DMS114 treated with DMSO at 0.1 percent for 48 hours (cell line): ENCODE measurements around the gene NRG2.

Experiments
- DNase-seq: peaks from one replicate; lab custom pipeline; 2025; ENCODE audit not compliant: unreplicated experiment; lab: John Stamatoyannopoulos, UW

The NRG2 gene

GRCh38 chr5:139862803-139863202 lies 180.3 kb downstream of the NRG2 start:
- no peak for DNase-seq

DNA sequence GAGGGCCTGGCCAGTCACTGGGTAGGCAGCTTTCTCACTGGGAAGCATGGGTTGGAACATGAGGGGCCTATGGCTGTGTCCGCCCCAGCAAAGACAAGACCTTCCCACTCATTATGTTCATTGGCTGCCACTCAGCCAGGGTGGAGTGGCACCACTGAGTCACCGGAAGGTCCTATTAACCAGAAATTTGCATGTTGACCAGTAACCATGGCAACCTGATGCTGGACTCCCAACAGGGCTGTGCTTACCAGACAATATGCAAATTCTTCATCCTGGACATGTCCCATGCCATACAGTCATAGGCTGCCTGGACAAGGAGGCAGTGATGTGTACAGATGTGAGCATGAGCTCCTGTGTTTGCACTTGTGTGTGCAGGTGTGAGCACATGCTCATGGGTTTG lies 180.8 kb downstream of the NRG2 start:
- no peak for DNase-seq

DNA sequence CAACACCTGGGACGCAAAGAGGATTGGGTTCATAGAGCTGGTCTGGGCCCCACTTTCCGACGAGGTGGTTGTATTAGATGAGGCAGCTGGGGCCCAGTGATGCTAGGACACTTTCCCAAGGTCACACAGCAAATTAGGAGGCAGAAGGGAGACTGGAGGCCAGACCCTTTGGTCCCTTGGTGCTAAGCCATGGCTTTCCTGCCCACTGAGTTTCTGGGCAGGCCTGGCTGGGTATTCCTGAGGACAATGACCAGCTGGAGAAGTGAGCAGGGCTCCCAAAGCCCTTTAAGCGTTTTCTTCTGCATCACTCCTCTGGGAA lies 181.3 kb downstream of the NRG2 start:
- no peak for DNase-seq

DNA sequence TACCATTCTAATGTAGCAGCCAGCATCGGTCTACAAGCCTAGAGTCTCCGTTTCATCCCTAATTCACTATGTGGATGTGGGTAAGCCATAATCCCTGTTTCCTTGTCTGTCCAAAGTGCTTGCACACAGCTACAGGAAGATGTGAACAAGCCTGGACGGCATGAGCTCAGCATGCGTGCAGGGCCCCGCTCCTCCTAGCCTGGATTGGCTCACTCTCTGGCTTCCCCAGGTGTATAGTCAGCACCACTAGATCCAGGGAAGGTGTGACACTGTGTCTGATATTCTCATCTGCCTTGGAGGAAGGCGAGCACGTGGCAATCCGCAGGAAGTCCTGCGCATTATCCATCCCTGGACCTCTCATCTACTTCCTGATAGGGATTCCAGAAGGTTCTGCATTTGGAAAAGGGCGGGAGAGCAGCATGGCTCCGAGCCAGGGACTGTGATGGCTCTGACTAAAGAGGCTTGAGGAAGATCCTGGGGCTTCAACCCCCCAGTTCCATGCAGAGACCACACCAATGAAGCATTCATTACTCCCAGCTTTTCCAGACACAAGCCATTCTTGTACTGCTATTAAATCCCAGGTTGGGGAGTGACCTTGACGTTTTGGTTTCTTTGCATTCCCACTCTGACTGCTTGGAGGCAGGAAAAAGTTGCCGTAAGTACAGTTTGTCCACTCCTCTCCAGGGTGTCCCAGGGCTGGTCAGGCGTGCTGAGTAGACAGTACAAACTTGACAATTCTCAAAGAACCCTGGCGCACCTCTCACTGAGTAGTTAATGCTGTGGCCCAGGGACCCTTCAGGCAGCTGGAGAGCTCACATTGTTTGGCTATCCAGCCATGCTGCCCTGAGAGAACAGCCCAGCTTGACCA lies 181.8 kb downstream of the NRG2 start:
- DNase-seq, result no peak

GRCh38 chr5:139859013-139859412 lies 184.1 kb downstream of the NRG2 start:
- no peak for DNase-seq

DNA sequence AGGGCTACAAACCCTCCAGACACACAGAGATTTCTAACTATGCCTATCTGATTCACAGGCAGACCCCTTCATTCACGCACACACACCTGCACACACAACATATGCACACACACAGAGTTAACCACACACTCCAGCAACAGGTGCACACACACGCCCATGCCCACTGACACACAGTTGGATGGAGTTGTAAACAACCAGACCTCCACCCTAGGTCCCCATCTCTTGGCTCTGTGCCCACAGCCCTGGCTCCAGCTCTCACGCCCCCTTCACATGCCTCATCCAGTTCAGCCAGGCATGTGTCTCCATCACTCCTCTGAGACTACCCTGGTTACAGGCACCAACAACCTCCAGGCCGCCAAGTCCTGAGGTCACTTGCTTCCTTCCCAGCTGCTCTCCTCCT lies 186.4 kb downstream of the NRG2 start:
- no peak for DNase-seq

DNA sequence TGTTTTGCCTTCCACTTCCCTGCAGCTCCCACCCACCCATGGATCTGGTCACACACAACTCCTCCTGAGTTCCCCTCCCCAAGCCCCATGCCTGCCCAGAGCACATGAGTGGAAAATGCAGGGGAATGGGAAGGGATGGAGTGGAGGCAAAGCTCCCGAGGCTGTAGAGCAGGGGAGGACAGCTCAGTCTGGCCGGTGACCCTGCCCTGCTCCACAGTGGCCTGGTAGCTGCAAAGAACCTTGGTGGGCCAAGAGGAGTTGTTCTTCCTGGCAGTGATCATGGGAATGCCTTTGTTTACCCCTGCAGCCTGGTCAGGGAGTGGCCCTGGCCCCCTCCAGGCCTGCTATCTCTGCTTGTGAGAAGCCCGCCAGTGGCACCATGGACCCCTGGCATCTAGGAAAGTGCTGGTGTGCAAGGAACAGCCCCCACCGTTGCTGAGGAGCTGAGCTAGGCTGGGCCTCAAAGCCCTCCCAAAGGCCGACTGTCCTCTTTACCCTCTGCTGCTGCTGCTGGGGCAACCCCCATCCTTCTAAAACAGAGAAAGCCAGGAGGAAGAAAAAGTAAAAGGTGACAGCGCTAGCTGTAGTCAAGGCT lies 187.1 kb downstream of the NRG2 start:
- no peak for DNase-seq

GRCh38 chr5:139855451-139855850 lies 187.6 kb downstream of the NRG2 start:
- DNase-seq, result no peak

DNA sequence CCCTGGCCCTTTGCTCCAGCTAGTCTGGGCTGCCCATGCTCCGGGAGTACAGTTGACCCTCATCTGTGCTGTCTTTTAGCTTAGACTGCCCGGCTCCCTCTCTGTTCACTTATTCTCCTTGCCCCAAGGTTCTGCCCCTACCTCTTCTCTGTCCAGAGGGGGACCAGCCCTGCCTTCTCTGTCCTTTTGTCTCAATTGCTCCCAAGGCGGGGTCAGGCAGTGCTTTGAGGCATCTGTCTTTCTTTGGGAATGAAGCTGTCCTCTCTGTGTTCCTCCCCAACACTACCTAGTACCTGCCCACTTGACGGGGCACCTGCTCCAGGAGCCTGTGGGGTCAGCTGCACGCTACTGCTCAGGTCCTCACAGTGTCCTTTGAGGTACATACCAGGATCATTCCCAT lies 188.1 kb downstream of the NRG2 start:
- DNase-seq, result no peak

- no peak for DNase-seq
Measured at GRCh38 chr5:139854029-139854605, 189.0 kb downstream of the NRG2 start.

- no peak for DNase-seq
Measured at GRCh38 chr5:139852696-139853095, 190.4 kb downstream of the NRG2 start.

GRCh38 chr5:139851558-139851957 lies 191.5 kb downstream of the NRG2 start:
- DNase-seq, result no peak

- no peak for DNase-seq
Measured at GRCh38 chr5:139850423-139851016, 192.6 kb downstream of the NRG2 start.

GRCh38 chr5:139849942-139850341 lies 193.2 kb downstream of the NRG2 start:
- no peak for DNase-seq

GRCh38 chr5:139849501-139849900 lies 193.6 kb downstream of the NRG2 start:
- no peak for DNase-seq

- no peak for DNase-seq
Measured at GRCh38 chr5:139848508-139849100, 194.5 kb downstream of the NRG2 start.

DNA sequence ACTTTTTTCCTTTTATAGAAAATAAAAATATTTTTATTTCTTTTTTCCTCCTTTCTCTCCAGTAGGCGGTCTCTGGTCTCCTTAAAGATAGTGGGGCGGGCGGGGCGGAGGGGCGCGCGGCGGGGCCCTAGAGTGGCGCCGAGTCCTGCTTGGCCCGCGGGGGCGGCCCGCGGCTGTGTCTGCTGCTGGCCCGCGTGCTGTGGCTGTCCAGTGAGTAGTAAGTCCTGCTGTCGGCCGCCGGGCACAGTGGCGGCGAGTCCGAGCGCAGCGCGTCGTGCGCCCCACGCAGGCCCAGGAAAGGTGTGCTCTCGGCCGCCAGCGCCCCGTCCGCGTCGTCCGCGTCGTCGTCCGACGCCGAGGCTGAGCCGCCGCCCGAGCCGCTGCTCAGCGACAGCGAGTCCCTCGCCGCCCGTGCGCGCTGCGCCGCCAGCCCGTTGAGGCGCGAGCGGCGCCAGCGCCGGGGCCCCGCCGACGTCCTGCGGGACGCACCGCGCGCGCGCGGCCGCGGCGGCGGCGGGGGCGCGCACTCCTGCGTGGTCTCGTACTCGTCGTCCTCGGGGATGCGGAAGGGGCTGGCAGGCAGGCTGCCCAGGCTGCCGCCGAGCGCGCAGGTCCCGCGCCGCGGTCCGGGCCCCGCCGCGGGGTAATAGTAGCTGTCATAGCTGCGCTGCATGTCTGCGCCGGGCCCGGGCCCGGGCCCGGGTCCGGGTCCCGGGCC lies 195.2 kb downstream of the NRG2 start:
- DNase-seq, result peak; percentile 37

GRCh38 chr5:139847091-139847490 lies 196.0 kb downstream of the NRG2 start:
- no peak for DNase-seq

- DNase-seq, result no peak
Measured at GRCh38 chr5:139845846-139846681, 197.0 kb downstream of the NRG2 start.

DNA sequence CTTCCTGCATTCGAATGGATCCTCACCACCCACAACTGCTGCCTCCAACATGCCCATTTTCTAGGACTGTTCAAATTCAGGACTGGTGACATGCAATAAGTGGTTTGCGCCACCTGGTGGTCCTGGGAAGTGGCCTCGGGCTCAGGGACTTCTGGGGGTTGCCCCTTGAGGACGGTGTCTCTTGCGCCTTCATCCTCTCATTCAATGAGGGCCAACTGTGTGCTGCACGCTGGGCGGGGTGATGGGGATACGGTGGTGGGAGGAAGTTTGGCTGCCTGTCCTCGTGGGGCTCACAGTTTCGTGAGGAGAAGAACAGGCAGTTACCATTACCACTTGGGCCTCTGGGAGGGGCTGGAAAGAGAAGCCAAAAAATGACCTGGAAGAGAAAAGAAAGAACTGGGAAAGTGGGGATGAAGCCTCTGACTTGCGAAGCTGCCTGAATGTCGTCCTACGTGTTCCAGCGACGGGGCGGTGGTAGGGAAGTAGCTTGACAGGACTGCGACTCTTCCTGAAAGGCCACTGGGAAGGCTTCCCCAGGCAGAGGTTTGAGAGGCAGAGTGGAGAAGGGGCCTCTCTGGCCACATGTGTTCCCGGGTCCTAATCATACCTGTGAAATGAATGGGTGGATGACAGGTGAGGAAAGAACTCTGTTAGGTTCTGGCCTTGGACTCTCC lies 198.5 kb downstream of the NRG2 start:
- peak; percentile 88 for DNase-seq
